K562 (cell line): Measurements from ENCODE around the gene SEC11A. TPM values are rescaled to one million over a fixed set of nuclear protein-coding genes. Genes with fewer than 3 reads are reported as not detected.

Experiments used
- AFF1 ChIP-seq, 2 experiments: fragments of 450-650 bp; IDR thresholded peaks; 2 replicates each; pipeline ENCODE4 v1.6.1; 2018; ENCODE audit warnings: mild to moderate bottlenecking in 2 of 2, low read depth in 1 of 2; ENCODE audit not compliant: partially characterized antibody in 2 of 2
- ARID1B ChIP-seq: fragments of 450-650 bp; IDR thresholded peaks from 2 replicates; pipeline ENCODE4 v1.6.1; 2016; ENCODE audit warnings: antibody characterized with exemption, mild to moderate bottlenecking, inconsistent platforms
- C11orf30 ChIP-seq: fragments of 450-650 bp; IDR thresholded peaks from 2 replicates; pipeline ENCODE4 v1.6.1; 2016; ENCODE audit warnings: low read depth, mild to moderate bottlenecking
- CTBP1 ChIP-seq: fragments of 450-650 bp; IDR thresholded peaks from 2 replicates; pipeline ENCODE4 v1.6.1; 2016; ENCODE audit warnings: borderline replicate concordance
- DMBX1 ChIP-seq: fragments of 250-450 bp; sonication (Bioruptor Pico); IDR thresholded peaks from 2 replicates; pipeline ENCODE4 v1.8.0; 2022; ENCODE audit warnings: inconsistent platforms, mild to moderate bottlenecking, moderate library complexity, borderline replicate concordance
- E2F8 ChIP-seq: fragments of 450-650 bp; IDR thresholded peaks from 2 replicates; pipeline ENCODE4 v1.7.1; 2018; ENCODE audit warnings: mild to moderate bottlenecking, low read depth; ENCODE audit not compliant: partially characterized antibody
- ELF1 ChIP-seq: fragments of 200-800 bp; sonication (Bioruptor generic); IDR thresholded peaks from 2 replicates; pipeline ENCODE4 v1.6.1; 2016; ENCODE audit warnings: missing genetic modification characterization, missing compliant biosample characterization
- FOSL1 ChIP-seq: fragments of 200-800 bp; sonication (Bioruptor generic); conservative IDR thresholded peaks from 2 replicates; pipeline ENCODE4 v1.6.1; 2016; ENCODE audit warnings: missing genetic modification characterization, missing compliant biosample characterization
- FUS ChIP-seq: fragments of 200-400 bp; formaldehyde crosslinking; optimal IDR thresholded peaks from 2 replicates; pipeline ENCODE3; 2017; ENCODE audit warnings: low read depth, low read length
- NFIC ChIP-seq: fragments of 450-650 bp; IDR thresholded peaks from 2 replicates; pipeline ENCODE4 v1.6.1; 2017; ENCODE audit warnings: mild to moderate bottlenecking, inconsistent platforms
- RBBP5 ChIP-seq: fragments of 200-600 bp; sonication (generic); IDR thresholded peaks from 2 replicates; pipeline ENCODE4 v1.6.1; 2012; ENCODE audit warnings: borderline replicate concordance, mild to moderate bottlenecking, low read length, control low read depth, inconsistent platforms; ENCODE audit not compliant: insufficient read depth, poor library complexity, severe bottlenecking
- SAFB2 ChIP-seq: fragments of 200-400 bp; formaldehyde crosslinking; IDR thresholded peaks from 2 replicates; pipeline ENCODE4 v1.6.1; 2018; ENCODE audit warnings: borderline replicate concordance, low read length, low read depth, moderate library complexity; ENCODE audit not compliant: severe bottlenecking
- SIN3A ChIP-seq, 2 experiments: fragments of 150-350 bp in 1 of 2; IDR thresholded peaks; 2 replicates each; pipeline ENCODE4 v1.6.1; 2011 to 2016; ENCODE audit warnings: borderline replicate concordance in 2 of 2, low read depth in 2 of 2, low read length in 2 of 2, mild to moderate bottlenecking in 2 of 2, moderate library complexity in 2 of 2; ENCODE audit not compliant: control insufficient read depth in 1 of 2
- SIX5 ChIP-seq, 2 experiments: IDR thresholded peaks; 2 replicates each; pipeline ENCODE4 v1.6.1; 2011; ENCODE audit warnings: low read length in 2 of 2, borderline replicate concordance in 1 of 2, low read depth in 1 of 2, mild to moderate bottlenecking in 1 of 2, moderate library complexity in 1 of 2; ENCODE audit not compliant: insufficient read depth in 1 of 2
- TAF9B ChIP-seq: fragments of 450-650 bp; IDR thresholded peaks from 2 replicates; pipeline ENCODE4 v1.6.1; 2018; ENCODE audit warnings: mild to moderate bottlenecking; ENCODE audit not compliant: partially characterized antibody
- TCF3 ChIP-seq: sonication (generic); formaldehyde crosslinking; IDR thresholded peaks from 2 replicates; pipeline ENCODE4 v1.4.0; 2020; ENCODE audit warnings: mild to moderate bottlenecking, missing genetic modification reagents
- ZNF655 ChIP-seq: fragments of 250-450 bp; sonication (Bioruptor Pico); IDR thresholded peaks from 2 replicates; pipeline ENCODE4 v1.5.0; 2021
- polyA plus RNA-seq, 8 experiments: library from polyadenylated mRNA; depleted of rRNA in 4 of 8; stranded (reverse) in 5 of 8; unstranded in 3 of 8; fragments of >200 nt; fragmentation: Nextera tagmentation in 2 of 8; fragmentation: Illumina TruSeq in 1 of 8; extraction: Ambion mirVana in 2 of 8; extraction: Trizol in 1 of 8; gene quantifications; 2 replicates each; pipeline versions ENCODE4 v1.2.1 to v1.2.3, GENCODE V29; 2011 to 2014; ENCODE audit warnings: inconsistent platforms in 1 of 8, missing spikeins in 1 of 8
- total RNA-seq, 7 experiments: library from RNA; depleted of rRNA in 6 of 7; stranded (reverse); fragments of >200 nt in 6 of 7; fragmentation: Illumina TruSeq in 2 of 7; extraction: Trizol in 2 of 7; gene quantifications; 2 replicates each; pipeline versions ENCODE4 v1.2.1 to v1.2.3, GENCODE V29; 2011 to 2021; ENCODE audit warnings: low replicate concordance in 1 of 7

The SEC11A gene
- total and polyA plus RNA-seq, 9 of the 15 experiments (the other 6 are each of a cell fraction or from before 2014, with no cell fraction given), result 175 to 310 (median 229) TPM

- TF ChIP-seq FOSL1 (tag) (peak; percentile 42; the same call in 1 of the 2 replicates), ARID1B (peak; percentile 53; the same call in 1 of the 2 replicates), E2F8 (peak; percentile 90), CTBP1 (peak; percentile 98), SIX5 (IDR thresholded peaks at IDR 0.05; ENCODE audit: borderline replicate concordance in 1 of 2, insufficient read depth in 1 of 2, low read depth in 1 of 2, low read length in 2 of 2) (peak; percentile 30 to 44; a peak in 2 of 4 replicates), FUS (no peak), C11orf30 (peak; percentile 94), ELF1 (tag) (peak; percentile 86), TAF9B (peak; percentile 81), SIN3A (IDR thresholded peaks at IDR 0.05; ENCODE audit: borderline replicate concordance in 2 of 2, control insufficient read depth in 1 of 2, low read depth in 2 of 2, low read length in 2 of 2) (peak; percentile 87 to 94), TCF3 (CRISPR knock-in tag) (no peak; the same call in 1 of the 2 replicates), AFF1 (IDR thresholded peaks at IDR 0.05; ENCODE audit: low read depth in 1 of 2, partially characterized antibody in 2 of 2) (peak in 1 of 2 experiments; percentile 63), ZNF655 (CRISPR knock-in tag) (no peak), NFIC (peak; percentile 66), RBBP5 (peak; percentile 96), SAFB2 (no peak), DMBX1 (0 out of 2 replicates have a peak, but pooled peaks have one; percentile 22)
Measured at GRCh38 chr15:84716036-84716732, at the start of gene SEC11A (continued).
